ENCODE results near the gene TMEM167A. TPM values are rescaled to one million over a fixed set of nuclear protein-coding genes. Genes with fewer than 3 reads are reported as not detected.
A peak's percentile ranks its signal among the peaks of the same experiment; 100 is the strongest.
"Not testable (repeated sequence)": the region's sequence is repeated elsewhere in the genome, so short reads cannot be mapped to it uniquely, and the experiment has no call there.

The TMEM167A gene
- total RNA-seq, 1 donor: 17.8 TPM

DNA sequence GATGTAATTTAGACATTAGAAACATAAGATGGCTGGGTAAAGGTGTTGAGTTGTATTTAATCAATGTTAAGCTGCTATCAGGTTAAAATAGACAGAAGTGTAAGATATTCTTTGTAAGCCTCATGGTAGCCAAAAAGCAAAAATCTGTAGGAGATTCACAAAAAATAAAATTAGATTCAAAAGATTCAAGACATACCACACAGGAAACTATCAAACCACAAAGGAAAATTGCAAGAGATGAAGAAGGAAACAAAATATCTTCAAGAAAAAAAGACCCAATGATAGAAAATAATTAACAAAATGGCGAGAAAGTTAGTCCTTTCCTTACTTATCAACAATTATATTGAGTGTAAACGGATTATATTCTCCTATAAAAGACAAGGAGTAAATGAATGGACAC is 15.4 kb upstream of the TMEM167A start:
- peak in 1 of 3 donors; percentile 10 for DNase-seq (ENCODE audit: low read depth in 2 of 3, low spot score in 2 of 3)

DNA sequence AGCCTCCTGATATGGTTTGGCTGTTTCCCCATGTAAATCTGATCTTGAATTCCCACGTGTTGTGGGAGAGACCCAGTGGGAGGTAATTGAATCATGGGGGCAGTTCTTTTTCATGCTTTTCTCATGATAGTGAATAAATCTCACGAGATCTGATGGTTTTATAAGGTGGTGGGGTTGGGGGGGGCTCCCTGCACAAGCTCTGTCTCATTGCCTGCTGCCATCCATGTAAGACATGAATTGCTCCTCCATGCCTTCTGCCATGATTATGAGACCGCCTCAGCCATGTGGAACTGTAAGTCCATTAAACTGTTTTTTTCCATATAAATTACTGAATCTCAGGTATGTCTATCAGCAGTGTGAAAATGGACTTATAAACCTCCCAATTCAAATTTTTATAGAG is 13.0 kb upstream of the TMEM167A start:
- no peak for DNase-seq (ENCODE audit: low read depth in 2 of 3, low spot score in 2 of 3)

- no peak for DNase-seq (ENCODE audit: low read depth in 2 of 3, low spot score in 2 of 3)
Measured at GRCh38 chr5:83085106-83085505, 7.9 kb upstream of the TMEM167A start.

DNA sequence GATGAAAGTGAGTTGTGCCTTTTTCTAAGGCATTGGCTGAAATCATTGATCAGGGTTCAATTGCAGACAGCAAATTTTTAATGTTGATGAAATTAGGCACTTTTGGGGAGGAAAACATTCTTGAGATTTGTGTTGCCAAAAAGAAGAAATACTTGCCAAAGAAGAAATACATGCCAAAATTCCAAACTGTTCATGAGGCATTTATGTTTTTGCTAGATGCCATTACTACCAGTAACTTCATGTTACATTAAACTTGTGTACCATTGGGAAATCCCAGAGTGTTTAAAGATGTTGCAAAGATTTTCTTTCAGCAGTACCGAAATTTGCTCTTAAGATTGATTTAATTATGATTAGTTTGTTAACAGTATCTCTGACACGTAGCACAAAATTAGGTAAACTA is 7.1 kb upstream of the TMEM167A start:
- DNase-seq (ENCODE audit: low read depth in 2 of 3, low spot score in 2 of 3): no peak

- no peak for DNase-seq (ENCODE audit: low read depth in 2 of 3, low spot score in 2 of 3)
Measured at GRCh38 chr5:83082750-83083149, 5.6 kb upstream of the TMEM167A start.

DNA sequence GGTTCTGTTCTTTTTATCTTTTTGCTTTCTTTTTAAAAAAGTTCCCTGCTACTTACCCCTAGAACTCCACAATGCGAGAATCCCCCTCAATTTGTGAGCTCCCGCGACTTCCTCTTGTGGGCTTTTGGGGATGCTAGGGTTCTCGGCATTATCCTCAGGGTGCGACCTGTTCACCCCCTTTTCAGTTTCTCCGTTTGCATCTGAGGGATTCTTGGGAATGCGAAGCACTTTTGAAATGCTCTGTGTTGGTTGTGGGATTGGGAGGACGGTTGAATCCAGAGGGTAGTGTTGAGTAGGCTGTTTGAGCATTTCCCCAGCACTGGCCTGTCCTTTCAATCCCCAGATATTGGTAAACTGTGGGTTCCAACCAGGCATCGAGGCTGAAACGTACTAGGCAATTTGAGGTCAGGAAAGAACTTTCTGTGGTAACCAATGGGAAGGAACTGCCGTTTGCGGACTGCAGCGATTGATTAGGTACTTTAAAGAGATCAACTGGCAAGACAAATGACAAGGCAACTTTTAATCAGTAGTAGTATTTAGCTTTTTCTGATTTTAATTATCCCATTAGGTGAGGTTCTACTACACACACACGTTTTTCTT is 568 bp upstream of the TMEM167A start:
- no peak for DNase-seq (ENCODE audit: low read depth in 2 of 3, low spot score in 2 of 3)

GRCh38 chr5:83072966-83073365 is 4.2 kb downstream of the TMEM167A start:
- no peak for DNase-seq (ENCODE audit: low read depth in 2 of 3, low spot score in 2 of 3)

DNA sequence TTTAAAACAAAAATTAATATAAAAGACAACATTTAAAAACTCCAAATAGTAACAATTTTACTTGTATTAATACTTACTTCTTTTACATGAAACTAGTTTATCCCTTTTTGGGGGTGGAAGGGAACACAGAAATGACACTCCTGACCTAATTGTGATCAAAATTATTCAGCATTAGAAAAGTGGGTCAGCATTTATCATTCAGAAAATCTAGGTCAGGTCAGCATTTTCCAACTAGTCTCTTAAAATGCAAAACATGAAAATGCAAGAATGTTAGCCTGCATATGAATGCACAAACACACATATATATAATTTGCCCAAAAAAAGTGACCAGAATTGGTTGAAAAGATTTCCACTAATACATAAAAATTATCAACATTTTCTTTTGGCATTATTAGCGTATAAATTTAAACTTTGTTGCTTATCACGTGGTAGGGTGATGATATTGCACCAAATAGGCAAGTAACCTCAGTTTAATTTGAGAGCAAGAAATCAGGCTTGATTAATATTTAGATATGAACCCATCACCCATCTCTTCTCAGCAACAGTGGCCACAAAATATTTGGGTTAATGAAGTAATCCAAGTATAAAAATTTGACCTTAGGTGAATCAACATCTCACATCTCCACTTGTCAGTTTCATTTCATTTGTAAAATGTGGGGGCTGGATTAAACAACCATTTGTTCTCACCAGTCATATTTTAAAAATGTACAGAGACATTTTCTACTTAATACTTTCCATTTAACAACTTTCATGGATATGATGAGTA is 5.7 kb downstream of the TMEM167A start:
- no peak for DNase-seq (ENCODE audit: low read depth in 2 of 3, low spot score in 2 of 3)

DNA sequence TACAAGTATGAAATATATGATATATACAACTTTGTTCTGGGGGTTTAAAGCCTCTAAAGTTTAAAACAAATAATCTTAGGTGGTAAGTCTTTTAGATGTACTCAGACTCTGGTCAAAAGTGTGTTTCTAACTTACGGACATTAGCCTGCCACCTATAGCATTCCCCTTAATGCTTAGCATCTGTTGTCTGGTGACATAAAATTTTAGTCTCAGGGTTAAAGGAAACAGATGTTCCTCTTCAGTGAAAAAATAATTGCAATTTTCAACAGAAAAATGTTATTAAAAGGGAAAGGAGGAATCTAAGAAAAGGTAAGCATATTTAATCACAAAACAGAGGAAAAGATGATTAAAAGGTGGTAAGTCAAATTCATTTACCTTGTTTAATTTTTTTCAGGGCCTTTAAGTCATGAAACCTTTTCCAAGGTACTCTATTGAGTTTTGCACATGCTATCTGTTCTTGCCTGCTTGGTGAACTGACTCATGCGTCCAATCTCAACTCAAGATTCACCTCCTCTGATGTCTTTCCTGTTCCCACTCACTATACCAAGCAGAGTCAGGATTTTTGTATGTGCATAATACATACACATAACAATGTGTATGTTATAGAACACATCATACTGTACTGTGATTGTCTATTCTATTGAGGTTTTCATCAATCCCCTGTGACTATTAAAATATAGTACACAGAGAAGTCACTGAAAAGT is 7.9 kb downstream of the TMEM167A start:
- DNase-seq (ENCODE audit: low read depth in 2 of 3, low spot score in 2 of 3): peak in 1 of 3 donors; percentile 57

DNA sequence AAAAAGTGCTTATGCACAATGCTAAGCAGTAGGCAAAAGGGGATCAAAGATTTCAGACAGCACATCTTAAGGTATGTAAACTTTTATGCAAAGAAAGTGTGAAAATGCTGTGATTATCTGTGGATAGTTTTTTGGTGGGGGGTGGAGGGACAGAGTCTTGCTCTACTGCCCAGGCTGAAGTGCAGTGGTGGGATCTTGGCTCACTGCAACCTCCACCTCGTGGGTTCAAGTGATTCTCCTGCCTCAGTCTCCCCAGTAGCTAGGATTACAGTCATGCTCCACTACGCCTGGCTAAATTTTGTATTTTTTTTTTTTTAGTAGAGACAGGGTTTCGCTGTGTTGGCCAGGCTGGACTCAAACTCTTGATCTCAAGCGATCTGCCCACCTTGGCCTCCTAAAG is 9.8 kb downstream of the TMEM167A start:
- DNase-seq (ENCODE audit: low read depth in 2 of 3, low spot score in 2 of 3): not testable (repeated sequence)

DNA sequence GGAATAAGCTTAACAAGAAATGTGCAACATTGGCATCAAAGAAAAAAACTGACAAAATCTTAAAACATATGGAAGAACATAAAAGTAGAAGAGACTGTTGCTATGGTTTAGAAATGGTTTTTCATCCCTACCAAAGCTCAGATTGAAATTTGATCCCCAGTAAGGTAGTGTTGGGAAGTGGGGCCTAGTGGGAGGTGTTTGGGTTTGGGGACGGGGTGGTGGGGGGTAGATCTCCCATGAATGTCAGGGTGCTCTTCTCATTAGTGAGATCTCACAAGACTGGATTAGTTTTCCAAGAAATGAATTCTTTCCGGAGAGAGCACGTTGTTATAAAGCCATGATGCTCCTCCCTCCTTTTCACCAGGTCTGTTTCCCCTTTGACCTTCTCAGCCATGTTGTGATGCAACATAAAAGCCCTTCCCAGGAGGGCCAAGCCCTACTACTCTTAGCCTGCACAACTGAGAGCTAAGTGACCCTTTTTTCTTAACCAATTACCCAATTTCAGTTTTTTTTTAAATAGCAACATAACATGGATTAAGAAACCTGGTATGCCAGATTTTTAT is 10.6 kb downstream of the TMEM167A start:
- no peak for DNase-seq (ENCODE audit: low read depth in 2 of 3, low spot score in 2 of 3)

DNA sequence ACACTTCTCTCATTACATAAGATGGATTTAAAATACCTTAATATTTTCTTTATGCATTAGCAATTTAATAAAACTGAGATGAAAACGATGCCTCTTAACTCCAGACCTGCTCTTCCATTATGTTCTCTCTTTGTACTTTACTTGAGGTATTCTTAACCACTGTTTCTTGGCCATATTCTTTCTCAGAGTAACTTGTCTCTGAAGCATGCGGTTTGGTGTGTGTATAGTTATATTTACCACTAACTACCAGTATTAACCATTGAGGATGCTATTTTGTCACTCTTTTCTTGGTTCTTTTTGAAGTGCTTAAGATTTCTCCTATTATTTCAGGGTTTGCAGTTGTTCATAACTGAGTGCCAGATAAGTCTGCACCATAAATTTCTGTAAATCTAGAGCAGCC is 17.9 kb downstream of the TMEM167A start:
- DNase-seq (ENCODE audit: low read depth in 2 of 3, low spot score in 2 of 3): no peak

GRCh38 chr5:83058726-83059125 is 18.5 kb downstream of the TMEM167A start:
- DNase-seq (ENCODE audit: low read depth in 2 of 3, low spot score in 2 of 3): no peak

DNA sequence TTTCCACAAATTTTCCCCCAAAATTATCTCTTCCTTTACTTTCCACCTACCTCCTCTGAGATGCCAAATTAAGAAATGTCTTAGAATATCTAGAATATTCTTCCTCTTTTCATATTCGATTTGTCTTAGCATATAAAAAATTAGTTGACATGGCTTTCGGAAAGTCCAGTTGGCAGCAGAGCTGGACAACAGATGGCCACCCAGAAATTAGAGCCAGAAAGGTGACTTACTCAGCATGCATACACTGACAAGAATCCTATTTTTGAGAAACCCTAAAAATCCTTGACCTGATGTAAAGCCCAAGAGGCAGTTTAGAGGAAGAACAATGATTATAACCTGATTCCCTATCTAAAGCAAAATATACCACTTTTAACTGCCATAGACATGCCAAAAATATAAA is 22.0 kb downstream of the TMEM167A start:
- DNase-seq (ENCODE audit: low read depth in 2 of 3, low spot score in 2 of 3): no peak

- DNase-seq (ENCODE audit: low read depth in 2 of 3, low spot score in 2 of 3): no peak
Measured at GRCh38 chr5:83050723-83051340, 26.4 kb downstream of the TMEM167A start.

GRCh38 chr5:83049370-83049885 is 27.8 kb downstream of the TMEM167A start:
- DNase-seq (ENCODE audit: low read depth in 2 of 3, low spot score in 2 of 3): no peak

DNA sequence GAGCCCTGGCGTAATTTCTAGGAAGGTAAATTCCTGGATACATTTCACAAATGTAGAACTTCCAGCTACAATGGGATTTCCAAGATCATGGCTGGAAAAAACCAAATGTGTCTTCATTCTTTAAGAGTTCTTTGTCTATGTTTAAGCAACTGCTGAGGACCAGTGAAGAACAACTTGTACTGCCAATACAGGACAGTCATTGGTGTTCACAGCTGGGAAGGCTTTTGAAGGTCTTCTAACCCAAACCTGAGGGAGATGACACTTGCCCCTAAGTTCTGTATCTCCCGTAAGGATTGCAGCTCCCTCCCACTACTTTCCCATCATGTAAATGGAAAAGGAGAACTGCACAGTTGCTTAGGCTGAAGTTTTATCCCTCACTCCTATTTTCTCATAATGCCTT is 28.4 kb downstream of the TMEM167A start:
- no peak for DNase-seq (ENCODE audit: low read depth in 2 of 3, low spot score in 2 of 3)

- DNase-seq (ENCODE audit: low read depth in 2 of 3, low spot score in 2 of 3): no peak
Measured at GRCh38 chr5:83048277-83048676, 28.9 kb downstream of the TMEM167A start.

GRCh38 chr5:83044926-83045325 is 32.3 kb downstream of the TMEM167A start:
- no peak for DNase-seq (ENCODE audit: low read depth in 2 of 3, low spot score in 2 of 3)

DNA sequence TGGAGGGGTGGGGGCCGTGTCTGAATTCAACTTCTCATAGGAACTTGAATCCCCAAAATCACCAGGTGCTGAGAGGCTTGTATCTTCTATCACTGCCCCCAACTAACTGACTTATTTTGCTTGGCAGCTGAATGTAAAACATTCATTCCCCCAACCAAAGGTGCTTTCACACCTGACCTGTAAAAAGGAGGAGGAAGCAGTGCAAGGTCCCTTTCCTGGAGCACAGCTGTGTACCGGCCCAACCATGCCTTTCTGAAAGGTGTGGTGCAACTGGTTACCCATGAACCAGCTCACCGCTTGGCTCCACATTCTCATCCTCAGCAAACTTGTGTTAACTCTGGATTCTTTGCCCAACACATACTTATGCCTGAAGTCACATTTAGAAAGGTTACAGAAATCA is 34.7 kb downstream of the TMEM167A start:
- no peak for DNase-seq (ENCODE audit: low read depth in 2 of 3, low spot score in 2 of 3)

DNA sequence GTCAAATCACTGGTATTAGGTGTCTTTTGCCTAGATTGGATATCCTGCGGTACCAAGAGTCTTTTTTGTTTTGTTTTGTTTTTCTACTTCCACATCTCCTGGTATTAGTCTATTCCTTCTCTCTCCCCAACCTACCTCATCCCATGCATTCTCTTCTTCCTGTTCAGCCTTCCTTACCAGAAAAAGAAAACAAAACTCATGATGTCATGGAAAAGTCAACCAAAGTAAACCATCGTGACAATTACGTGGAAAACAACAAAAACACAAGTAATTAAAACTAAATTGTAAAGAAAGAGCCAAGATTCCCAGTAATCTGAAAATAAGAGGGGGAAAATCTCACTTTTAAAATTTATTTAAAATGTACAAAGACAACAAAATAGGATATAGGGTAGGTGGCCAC is 38.3 kb downstream of the TMEM167A start:
- no peak for DNase-seq (ENCODE audit: low read depth in 2 of 3, low spot score in 2 of 3)
